Measurements from ENCODE around the gene DCAKD.

The DCAKD gene

DNA sequence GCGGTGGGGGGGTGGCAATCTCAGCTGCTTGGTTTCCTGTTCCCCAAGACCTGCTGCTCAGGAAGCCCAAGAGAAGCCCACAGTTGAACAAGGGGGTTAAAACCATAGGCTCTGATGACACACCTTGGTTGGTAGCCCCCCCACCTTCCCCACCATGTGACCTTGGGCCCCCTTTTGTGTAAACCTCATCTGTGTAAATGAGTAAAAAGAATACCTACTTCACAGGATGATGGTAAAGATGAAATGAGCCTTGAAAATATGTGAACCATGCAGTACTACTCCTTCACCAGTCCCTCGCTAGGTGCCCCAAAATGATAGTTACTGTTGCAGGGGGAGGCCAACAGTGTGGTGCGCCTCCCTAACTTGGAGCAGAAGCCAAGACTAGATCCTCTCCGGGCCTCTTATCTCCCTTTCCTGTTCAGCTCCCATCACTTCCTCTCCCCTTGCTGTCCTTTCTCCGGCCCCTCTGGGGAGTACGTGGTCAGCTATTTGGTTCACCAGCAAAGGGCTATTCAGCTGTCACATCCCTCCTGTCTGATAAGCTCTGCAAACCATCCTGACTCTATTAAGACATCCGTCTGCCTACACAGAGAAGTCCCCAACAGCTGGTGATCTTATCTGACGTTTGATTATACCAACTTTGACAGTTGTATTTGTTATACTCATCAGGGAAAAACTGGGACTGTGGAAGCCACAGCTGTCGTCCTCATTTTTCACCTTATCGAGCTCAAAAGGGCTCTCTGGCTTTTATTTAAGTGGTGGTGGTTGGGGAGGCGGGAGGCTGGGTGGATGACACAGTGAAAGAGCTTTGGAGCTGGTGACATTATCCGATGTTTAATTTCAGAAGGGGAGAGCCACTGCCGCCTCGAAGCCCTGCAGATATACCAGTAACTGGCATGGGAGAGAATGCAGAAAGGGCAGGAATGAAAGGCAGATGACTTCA is 19.9 kb downstream of the DCAKD start:
- DNase-seq (ENCODE audit: low read depth in 2 of 2): no peak

DNA sequence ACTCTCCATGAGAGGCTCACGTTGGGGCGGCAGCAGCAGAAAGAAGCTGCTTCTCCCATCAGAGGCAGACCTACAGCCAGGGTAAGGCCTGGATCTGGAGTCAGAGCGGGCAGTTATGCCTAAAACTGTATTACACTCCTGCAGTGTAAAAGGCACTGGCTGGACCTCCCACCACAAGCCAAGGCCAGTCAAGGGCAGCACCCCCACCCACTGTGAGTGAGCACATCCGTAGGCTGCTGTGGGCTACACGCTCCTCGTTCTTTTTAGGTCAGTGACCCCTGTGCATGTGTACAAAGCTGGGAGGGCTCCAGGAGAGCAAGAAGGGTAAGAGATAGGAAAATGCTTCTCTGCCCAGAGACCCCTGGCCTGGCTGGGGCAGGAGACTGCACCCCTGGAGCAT is 20.7 kb downstream of the DCAKD start:
- no peak for DNase-seq (ENCODE audit: low read depth in 2 of 2)

GRCh38 chr17:45029758-45030423 is 21.5 kb downstream of the DCAKD start:
- no peak for DNase-seq (ENCODE audit: low read depth in 2 of 2)

- DNase-seq (ENCODE audit: low read depth in 2 of 2): no peak
Measured at GRCh38 chr17:45029096-45029495, 22.3 kb downstream of the DCAKD start.

DNA sequence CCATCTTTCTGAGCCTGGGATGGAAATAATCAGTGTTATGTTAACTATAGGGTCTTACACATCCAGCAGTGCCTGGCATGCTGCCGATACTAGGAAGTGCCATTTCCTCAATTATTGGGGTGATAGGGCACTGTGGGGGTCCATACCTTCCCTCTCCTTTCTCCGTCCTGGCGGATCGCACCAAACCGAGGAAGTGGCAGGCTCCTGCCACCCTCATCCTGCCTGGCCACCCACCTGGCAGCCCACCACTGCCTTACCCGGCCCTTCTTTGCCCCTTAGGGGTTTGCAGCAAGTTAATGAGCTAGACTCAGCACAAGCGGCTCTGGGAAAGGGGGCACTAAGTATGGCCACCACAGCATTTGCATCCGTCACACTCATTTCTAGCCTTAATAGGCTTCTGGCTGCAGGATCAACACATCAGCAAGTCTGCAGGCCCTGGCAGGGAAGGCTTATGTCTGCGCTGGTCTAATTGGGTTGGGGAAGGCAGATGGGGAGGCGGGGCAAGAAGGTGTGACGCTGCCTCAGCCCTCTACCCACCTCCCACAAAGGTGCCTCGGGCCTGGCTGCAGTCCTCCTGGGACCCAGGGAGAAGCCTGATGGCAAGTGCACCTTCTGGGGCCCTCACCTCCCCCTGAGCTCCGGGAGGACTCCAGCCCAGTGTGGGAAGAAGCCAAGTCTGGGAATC is 28.6 kb downstream of the DCAKD start:
- no peak for DNase-seq (ENCODE audit: low read depth in 2 of 2)

DNA sequence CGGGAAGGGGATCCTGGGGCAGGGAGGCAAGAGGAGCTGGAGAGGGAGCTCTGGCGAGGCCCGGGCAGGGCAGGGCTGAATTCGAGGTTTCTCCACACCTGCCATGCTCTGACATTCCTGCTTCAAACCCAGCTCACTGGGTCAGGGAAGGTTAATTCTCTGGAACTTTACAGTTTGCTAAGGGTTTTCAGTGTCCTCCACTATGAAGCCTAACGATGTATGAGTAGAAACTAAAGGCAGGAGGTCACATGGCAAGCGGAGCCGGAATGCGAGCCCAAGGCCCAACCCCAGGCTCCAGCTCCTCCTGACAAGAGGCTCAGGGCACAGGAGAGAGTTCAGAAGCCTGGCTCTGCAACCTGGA is 29.2 kb downstream of the DCAKD start:
- no peak for DNase-seq (ENCODE audit: low read depth in 2 of 2)

DNA sequence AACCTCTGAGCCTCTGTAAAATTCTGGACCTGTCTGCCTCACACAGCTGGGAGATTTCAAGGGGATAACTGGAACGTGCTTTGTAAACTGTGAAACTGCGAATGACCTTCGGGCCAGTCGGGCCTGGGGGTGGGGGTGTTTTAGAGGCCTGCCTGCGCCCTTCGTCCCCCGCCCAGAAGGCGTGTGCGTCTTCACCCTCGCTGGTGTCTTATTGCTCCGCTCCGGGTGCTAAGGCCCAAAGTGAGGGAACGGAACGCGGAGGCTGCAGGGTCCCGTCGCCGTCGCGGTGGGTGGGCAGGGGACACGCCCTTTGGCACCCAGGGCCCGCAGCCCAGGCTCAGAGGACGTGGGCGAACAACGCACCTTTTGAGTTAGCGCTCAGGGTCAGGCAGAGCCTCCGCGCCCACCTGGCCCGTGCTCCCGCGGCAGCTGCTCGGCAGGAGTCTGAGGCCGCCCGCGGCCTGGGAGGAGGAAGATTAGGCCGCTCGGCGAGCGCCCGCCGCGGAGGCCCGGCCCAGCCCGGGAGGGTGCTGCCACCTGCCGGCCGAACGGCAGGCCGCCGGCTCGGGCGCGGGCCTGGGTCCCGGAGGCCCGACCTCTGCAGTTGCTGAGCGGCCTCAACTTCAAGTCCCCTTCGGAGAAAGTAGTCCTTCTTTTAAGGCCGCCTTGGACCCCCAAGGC is 29.7 kb downstream of the DCAKD start:
- DNase-seq (ENCODE audit: low read depth in 2 of 2): peak; percentile 45 to 59

DNA sequence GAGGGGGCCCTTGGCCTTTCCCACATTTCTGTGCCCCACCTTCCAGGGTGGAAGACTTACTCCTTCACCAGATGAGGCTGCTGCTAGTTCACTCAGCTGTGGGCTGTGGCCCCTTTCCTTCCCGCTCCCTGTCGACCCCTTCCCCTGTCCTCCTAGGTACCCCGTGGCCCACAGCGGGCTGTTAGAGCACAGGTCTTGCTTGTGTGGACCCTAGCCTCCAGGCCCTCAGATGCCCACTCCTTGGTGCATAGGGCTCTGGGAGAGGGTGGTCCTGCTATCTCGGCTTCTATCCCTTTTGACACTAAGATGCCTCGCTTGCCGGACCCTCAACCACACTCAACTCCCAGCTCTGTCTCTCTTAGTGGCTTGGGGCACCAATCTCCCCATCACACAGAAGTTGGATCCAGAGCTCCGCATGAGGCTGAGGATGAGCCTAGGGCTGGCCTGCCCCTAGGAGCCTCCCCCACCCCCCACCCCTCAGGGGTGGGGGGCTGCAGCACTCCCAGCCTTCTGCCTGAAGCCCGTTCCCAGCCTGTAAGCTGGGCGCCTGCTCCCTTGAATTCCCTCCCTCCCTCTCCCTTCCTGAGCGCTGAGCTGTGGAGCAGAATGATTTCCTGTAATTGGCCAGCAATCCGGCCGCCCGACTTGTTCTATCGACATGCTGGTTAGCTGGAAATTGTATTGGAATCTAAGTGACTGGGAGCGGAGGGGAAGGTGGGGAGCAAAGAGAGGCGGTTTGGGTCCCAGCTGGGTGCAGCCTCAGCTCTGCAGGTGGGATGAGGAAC is 30.9 kb downstream of the DCAKD start:
- DNase-seq (ENCODE audit: low read depth in 2 of 2): no peak

DNA sequence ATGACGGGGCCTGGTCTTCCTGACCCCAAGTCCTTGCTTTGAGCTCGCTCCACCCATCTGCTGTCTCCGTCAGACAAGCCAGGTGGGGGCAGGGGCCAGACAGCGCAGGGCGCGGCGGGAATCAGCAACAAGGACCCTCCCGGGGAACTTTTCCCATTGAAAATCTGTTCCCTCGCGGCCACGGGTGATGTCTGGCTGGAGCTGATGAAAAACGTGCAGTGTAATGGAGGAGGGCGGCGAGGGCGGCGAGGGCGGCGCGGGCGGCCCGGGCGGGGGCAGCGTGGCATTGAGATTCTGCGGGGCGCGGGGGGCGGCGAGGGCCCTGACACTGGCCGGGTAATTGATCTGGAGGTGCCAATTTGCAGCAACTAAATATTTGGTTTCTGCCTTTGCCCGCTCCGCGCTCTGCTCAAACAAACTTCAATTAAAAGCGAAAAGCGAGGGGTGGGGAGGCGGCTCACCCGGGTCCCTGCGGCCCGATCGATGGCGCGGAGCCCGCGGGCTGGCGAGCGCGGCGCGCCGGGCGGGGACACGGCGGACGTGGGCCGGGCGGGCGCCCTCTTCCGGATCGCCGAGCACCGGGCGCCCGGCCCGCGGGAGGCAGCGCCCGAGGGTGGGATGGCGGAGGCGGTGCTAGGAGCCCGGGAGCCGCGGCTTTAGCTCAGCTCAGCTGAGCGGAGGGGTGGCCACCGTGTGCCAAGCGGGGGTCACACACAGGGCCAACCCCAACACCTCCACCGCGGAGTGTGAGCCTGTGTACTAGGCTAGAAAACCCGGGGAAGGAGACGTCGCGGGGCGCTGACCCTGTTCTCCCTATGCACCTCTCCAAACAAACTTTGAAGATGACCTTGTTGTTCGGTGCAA is 32.4 kb downstream of the DCAKD start:
- DNase-seq (ENCODE audit: low read depth in 2 of 2): peak in 1 of 2 donors; percentile 33

GRCh38 chr17:45018514-45018847 is 33.0 kb downstream of the DCAKD start:
- DNase-seq (ENCODE audit: low read depth in 2 of 2): no peak

- no peak for DNase-seq (ENCODE audit: low read depth in 2 of 2)
Measured at GRCh38 chr17:45016823-45017222, 34.6 kb downstream of the DCAKD start.

DNA sequence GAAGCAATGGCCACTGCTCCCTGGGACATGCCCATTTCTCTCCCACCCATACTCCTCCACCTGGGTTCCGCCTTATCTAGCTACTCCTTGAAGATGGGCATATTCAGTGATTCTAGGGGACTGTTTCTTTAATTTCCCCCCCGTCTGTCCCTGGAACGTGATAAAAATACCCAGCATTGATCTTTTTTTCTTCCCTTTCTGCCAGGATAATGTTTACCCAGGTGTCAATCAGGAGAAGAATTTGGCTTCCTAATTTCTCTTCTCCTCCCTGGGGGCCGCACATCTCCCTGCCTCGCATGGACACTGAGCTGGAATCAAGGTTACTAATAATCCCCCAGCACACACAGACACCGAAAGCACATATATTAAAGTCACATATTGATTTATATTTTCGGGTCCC is 35.2 kb downstream of the DCAKD start:
- DNase-seq (ENCODE audit: low read depth in 2 of 2): no peak

DNA sequence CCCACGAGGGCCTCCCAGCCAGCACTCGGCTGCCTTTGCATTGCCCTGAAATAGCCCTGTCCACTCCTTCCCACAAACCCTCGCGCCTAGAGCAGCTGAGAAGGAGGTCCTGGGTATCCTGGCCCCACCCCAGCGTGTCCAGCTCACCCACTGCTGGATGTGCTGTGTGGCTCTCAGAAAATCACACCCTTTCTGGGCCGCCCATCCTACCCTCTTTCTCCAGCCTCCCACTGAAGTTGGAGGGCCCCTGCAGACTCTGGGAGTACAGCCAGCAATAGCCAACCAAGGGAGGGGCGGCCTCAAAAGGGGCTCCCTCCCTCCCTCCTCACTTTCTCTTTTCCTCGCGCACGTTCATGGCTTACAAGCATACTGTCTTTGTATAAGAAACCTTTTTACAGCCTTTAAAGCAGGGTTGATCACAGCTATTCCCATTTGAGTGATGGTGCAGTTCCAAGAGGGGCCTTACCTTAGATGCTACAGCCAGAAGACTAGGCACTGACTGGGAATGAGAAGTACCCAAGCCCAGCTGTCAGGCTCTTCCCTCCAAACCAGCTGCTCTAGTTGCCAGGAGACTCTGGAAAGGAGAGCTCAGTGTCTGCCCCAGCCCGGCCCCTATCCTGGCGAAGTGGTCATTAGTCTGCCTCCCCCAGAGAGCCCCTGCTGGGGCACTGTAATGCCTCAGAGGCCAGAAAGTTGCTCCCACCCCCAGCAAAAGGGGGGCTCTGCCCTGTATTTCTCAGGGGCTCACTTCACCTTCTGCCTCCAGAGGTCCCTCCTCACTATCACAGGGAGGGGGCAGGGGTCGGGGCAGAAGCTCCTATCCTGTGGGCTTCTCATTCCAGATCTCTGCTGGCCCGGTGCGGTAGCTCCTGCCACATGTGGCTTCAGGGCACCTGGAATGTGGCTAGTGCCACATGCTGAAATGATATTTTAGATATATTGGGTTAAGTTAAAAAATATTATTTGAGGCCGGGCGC is 38.1 kb downstream of the DCAKD start:
- no peak for DNase-seq (ENCODE audit: low read depth in 2 of 2)

DNA sequence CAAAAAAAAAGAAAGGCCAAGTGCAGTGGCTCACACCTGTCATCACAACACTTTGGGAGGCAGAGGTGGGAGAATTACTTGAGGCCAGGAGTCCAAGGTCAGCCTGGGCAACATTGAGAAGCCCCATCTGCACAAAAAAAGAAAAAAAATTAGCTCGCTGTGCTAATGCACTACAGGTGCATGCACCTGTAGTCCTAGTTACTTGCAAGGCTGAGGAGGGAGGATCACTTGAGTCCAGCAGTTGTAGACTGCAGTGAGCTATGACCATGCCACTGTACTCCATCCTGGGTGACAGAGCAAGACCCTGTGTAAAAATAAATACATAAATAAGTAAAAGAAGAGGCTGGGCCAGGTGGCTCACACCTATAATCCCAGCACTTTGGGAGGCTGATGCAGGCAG is 39.7 kb downstream of the DCAKD start:
- DNase-seq (ENCODE audit: low read depth in 2 of 2): no peak

GRCh38 chr17:45009676-45010467 is 41.6 kb downstream of the DCAKD start:
- no peak for DNase-seq (ENCODE audit: low read depth in 2 of 2)

- no peak for DNase-seq (ENCODE audit: low read depth in 2 of 2)
Measured at GRCh38 chr17:45008216-45008615, 43.2 kb downstream of the DCAKD start.

GRCh38 chr17:45006927-45007461 is 44.4 kb downstream of the DCAKD start:
- DNase-seq (ENCODE audit: low read depth in 2 of 2): no peak

DNA sequence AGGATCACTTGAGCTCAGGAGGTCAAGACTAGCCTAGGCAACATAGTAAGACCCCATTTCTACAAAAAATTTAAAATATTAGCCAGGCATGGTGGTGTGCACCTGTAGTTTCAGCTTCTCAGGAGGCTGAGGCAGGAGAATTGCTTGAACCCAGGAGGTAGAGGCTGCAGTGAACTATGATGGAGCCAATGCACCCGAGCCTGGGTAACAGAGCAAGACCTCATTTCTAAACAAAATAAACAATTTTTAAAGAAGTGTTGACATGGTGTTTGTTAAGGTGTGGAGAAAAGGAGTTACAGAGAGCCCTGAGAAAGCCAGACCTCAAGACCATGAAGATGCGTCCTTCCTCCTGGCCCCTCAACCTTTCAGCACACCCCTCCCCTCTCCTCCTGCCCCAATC is 45.7 kb downstream of the DCAKD start:
- no peak for DNase-seq (ENCODE audit: low read depth in 2 of 2)

Data from activated CD4-positive, alpha-beta T cell treated with anti-CD3 and anti-CD28 coated beads for 24 hours (primary cell).